ENCODE data around the gene ETHE1.

Gene ETHE1

DNA sequence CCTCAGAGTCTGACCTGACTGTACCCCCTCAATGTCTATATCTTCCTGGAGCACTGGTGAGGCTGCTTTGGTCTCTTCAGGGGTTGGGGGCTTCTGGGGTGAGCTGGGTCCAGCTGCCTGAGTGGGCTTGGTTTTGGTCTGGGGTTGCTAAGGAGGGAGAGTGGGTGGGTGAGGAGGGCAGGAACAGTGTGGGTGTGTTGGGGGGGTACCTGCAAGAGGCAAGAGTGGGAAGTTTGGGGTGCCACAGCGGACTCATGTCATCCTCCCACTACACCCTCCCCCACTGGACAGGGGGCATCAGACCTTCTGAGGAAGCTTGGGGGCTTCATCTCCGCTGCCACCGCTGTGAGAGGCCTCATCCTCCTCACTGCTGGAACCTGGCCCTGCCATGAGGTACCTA, 19.6 kb upstream of the ETHE1 start:
- TF ChIP-seq, protein P1, sequence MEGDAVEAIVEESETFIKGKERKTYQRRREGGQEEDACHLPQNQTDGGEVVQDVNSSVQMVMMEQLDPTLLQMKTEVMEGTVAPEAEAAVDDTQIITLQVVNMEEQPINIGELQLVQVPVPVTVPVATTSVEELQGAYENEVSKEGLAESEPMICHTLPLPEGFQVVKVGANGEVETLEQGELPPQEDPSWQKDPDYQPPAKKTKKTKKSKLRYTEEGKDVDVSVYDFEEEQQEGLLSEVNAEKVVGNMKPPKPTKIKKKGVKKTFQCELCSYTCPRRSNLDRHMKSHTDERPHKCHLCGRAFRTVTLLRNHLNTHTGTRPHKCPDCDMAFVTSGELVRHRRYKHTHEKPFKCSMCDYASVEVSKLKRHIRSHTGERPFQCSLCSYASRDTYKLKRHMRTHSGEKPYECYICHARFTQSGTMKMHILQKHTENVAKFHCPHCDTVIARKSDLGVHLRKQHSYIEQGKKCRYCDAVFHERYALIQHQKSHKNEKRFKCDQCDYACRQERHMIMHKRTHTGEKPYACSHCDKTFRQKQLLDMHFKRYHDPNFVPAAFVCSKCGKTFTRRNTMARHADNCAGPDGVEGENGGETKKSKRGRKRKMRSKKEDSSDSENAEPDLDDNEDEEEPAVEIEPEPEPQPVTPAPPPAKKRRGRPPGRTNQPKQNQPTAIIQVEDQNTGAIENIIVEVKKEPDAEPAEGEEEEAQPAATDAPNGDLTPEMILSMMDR (IDR thresholded peaks at IDR 0.05; ENCODE audit: low read depth, low read length), result no peak
- TF ChIP-seq POLR2A (IDR thresholded peaks at IDR 0.05; ENCODE audit: extremely low read depth, insufficient read length) (no peak), MYC (IDR thresholded peaks at IDR 0.05; ENCODE audit: low read depth, low read length) (no peak)
- TF ChIP-seq, protein P2, sequence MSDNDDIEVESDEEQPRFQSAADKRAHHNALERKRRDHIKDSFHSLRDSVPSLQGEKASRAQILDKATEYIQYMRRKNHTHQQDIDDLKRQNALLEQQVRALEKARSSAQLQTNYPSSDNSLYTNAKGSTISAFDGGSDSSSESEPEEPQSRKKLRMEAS (IDR thresholded peaks at IDR 0.05; ENCODE audit: low read depth, low read length), result no peak
- no peak for DNase-seq (ENCODE audit: low read depth)
- H3K4me3 ChIP-seq (ENCODE audit: low read depth, low read length), result no peak overlapping the region

DNA sequence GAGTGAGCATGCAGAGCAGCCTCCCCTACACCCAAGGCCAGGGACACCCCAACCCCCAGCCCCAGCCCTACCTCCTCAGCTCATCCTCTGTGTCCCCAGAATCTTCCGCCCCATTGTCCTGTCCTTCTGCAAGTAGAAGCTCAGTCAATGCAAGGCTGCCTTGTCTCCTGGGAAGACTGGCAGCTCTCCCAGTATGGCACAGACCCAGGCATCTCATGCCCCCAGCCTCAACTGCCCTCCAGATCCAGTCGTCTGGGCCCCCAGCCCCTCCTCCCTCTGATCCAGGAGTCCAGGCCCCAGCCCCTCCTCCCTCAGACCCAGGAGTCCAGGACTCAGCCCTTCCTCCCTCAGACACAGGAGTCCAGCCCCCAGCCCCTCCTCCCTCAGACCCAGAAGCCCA, 19.0 kb upstream of the ETHE1 start:
- DNase-seq (ENCODE audit: low read depth), result no peak
- H3K4me3 ChIP-seq (ENCODE audit: low read depth, low read length), result no peak overlapping the region
- TF ChIP-seq POLR2A (IDR thresholded peaks at IDR 0.05; ENCODE audit: extremely low read depth, insufficient read length), result no peak
- no peak for TF ChIP-seq MYC (IDR thresholded peaks at IDR 0.05; ENCODE audit: low read depth, low read length)
- TF ChIP-seq, protein P2 (IDR thresholded peaks at IDR 0.05; ENCODE audit: low read depth, low read length), result no peak
- TF ChIP-seq, protein P1 (IDR thresholded peaks at IDR 0.05; ENCODE audit: low read depth, low read length), result no peak

DNA sequence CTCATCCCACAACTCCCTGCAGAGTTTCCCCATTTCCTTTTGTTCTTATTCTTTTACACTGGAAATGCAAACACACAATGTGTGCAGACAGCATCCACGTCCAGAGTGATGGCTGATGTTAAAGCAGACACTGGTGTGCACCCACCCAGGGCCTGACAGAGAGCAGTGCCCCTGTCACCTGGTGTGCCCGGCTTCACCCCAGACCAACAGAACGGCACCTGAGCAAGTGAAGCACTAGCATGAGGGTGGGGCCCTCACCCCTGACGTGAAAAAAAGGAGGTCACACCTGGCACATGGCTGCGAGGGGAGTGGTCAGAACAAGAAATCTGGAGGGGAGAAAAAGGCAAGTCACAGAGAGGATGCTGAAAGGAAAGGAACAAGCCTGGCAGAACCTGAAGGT, 18.3 kb upstream of the ETHE1 start:
- no peak overlapping the region for H3K4me3 ChIP-seq (ENCODE audit: low read depth, low read length)
- TF ChIP-seq, protein P1 (IDR thresholded peaks at IDR 0.05; ENCODE audit: low read depth, low read length), result no peak
- TF ChIP-seq POLR2A (IDR thresholded peaks at IDR 0.05; ENCODE audit: extremely low read depth, insufficient read length) (no peak), MYC (IDR thresholded peaks at IDR 0.05; ENCODE audit: low read depth, low read length) (no peak)
- TF ChIP-seq, protein P2 (IDR thresholded peaks at IDR 0.05; ENCODE audit: low read depth, low read length), result no peak
- DNase-seq (ENCODE audit: low read depth), result no peak

DNA sequence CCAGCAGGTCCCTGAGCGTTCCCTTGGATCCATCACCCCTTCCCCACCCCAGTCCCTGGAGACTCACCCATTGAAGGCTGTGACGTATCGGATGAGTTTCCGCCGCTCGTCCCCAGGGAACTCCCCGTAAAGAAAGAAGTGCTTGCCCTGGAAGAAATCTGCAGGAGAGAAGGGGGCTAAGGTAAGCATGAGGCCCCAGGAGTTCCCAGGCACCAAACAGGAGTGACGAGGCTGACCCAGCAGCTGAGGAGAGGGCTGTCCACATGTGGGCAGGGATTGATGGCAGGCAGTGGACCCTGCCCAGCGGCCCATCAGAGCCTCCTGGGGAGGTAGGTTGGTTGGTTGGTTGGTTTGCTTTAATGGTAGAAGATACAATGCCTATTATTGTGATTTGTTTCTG, 17.1 kb upstream of the ETHE1 start:
- no peak overlapping the region for H3K4me3 ChIP-seq (ENCODE audit: low read depth, low read length)
- no peak for DNase-seq (ENCODE audit: low read depth)
- no peak for TF ChIP-seq MYC (IDR thresholded peaks at IDR 0.05; ENCODE audit: low read depth, low read length)

DNA sequence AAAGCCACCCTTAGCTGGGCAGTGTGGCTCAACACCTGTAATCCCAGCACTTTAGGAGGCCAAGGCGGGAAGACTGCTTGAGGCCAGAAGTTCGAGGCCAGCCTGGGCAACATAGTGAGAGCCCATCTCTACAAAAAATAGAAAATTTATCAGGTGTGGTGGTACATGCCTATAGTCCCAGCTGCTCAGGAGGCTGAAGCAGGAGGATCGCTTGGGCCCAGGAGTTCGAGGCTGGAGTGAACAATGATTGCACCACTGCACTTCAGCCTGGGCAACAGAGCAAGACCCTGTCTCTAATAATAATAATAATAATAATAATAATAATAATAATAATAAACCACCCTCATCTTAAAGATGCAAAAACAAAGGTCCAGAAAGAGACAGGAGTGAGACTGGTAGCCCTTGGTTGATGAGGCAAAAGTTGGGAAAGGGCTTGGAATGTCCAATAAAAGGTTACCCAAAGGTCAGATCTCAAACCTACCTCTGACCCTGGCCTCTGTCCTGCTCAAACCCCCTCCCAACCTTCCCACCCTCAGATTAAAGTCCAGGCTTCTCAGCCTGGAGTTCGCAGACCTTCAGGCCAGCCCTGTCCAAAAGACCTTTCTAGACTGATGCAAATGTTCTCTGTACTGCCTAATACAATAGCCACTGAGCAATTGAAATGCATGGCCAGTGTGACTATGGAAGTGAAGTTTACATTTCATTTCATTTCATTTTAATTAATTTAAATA, 15.1 kb upstream of the ETHE1 start:
- TF ChIP-seq POLR2A (IDR thresholded peaks at IDR 0.05; ENCODE audit: extremely low read depth, insufficient read length), result no peak
- TF ChIP-seq, protein P2 (IDR thresholded peaks at IDR 0.05; ENCODE audit: low read depth, low read length), result no peak
- TF ChIP-seq, protein P1 (IDR thresholded peaks at IDR 0.05; ENCODE audit: low read depth, low read length), result no peak
- TF ChIP-seq MYC (IDR thresholded peaks at IDR 0.05; ENCODE audit: low read depth, low read length), result no peak
- no peak overlapping the region for H3K4me3 ChIP-seq (ENCODE audit: low read depth, low read length)
- no peak for DNase-seq (ENCODE audit: low read depth)

DNA sequence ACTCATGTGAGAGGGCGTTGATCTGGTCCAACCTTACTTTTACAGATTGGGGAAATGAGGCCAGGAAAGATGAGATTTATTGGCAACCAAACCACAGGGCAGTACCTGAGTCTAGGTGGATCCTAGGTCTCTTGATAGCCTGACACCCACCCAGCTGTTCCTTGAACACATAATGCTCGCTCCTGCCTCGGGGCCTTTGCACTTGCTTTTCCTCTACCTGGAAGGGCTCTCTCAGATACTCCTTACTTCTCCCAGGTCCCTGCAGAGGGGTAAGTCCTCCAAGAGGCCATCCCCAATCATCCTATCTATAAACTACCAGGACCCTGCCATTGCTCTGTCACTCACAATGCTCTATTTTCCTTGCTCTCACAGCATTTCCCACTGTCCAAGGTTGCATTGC, 13.4 kb upstream of the ETHE1 start:
- no peak overlapping the region for H3K4me3 ChIP-seq (ENCODE audit: low read depth, low read length)
- DNase-seq (ENCODE audit: low read depth), result no peak
- no peak for TF ChIP-seq MYC (IDR thresholded peaks at IDR 0.05; ENCODE audit: low read depth, low read length)
- TF ChIP-seq, protein P1 (IDR thresholded peaks at IDR 0.05; ENCODE audit: low read depth, low read length), result no peak
- TF ChIP-seq, protein P2 (IDR thresholded peaks at IDR 0.05; ENCODE audit: low read depth, low read length), result no peak
- no peak for TF ChIP-seq POLR2A (IDR thresholded peaks at IDR 0.05; ENCODE audit: extremely low read depth, insufficient read length)

Measured in NB4 (cell line).